HepG2 (cell line): Measurements from ENCODE around the gene EEFSEC. TPM values are rescaled to one million over a fixed set of nuclear protein-coding genes. Genes with fewer than 3 reads are reported as not detected.

Experiments used
- ARID4A ChIP-seq: sonication (generic); formaldehyde crosslinking; IDR thresholded peaks from 2 replicates; pipeline ENCODE4 v1.5.0; 2020; ENCODE audit warnings: mild to moderate bottlenecking, missing genetic modification reagents, borderline replicate concordance
- CBX1 ChIP-seq: IDR thresholded peaks from one replicate; pipeline ENCODE4 v1.6.1; 2016; ENCODE audit warnings: antibody characterized with exemption, low read depth
- DMAP1 ChIP-seq: IDR thresholded peaks from 2 replicates; pipeline ENCODE4 v1.6.1; 2016
- DRAP1 ChIP-seq: IDR thresholded peaks from 2 replicates; pipeline ENCODE4 v1.6.1; 2016; ENCODE audit warnings: missing genetic modification reagents, missing compliant biosample characterization
- E2F5 ChIP-seq: sonication (generic); formaldehyde crosslinking; conservative IDR thresholded peaks from 2 replicates; pipeline ENCODE4 v1.4.0; 2020; ENCODE audit warnings: missing genetic modification reagents
- ELF1 ChIP-seq: sonication (generic); formaldehyde crosslinking; IDR thresholded peaks from 2 replicates; pipeline ENCODE4 v1.4.0; 2020; ENCODE audit warnings: missing genetic modification reagents
- KAT7 ChIP-seq: IDR thresholded peaks from 2 replicates; pipeline ENCODE4 v1.6.1; 2018; ENCODE audit warnings: borderline replicate concordance, missing compliant biosample characterization
- KDM3A ChIP-seq: IDR thresholded peaks from 2 replicates; pipeline ENCODE4 v1.6.1; 2018; ENCODE audit warnings: low read depth, missing compliant biosample characterization
- PPARG ChIP-seq: conservative IDR thresholded peaks from 2 replicates; pipeline ENCODE4 v1.6.1; 2016; ENCODE audit warnings: missing biosample characterization, missing genetic modification reagents
- REL ChIP-seq: sonication (generic); formaldehyde crosslinking; conservative IDR thresholded peaks from 2 replicates; pipeline ENCODE4 v1.8.0; 2022; ENCODE audit warnings: mild to moderate bottlenecking, missing genetic modification reagents, moderate library complexity
- SP2 ChIP-seq: sonication (generic); formaldehyde crosslinking; IDR thresholded peaks from 2 replicates; pipeline ENCODE4 v1.5.1; 2020; ENCODE audit warnings: mild to moderate bottlenecking, missing genetic modification reagents
- THAP9 ChIP-seq: sonication (generic); formaldehyde crosslinking; IDR thresholded peaks from 2 replicates; pipeline ENCODE4; 2020; ENCODE audit warnings: missing genetic modification reagents, mild to moderate bottlenecking, borderline replicate concordance
- ZFP41 ChIP-seq: sonication (generic); formaldehyde crosslinking; IDR thresholded peaks from 2 replicates; pipeline ENCODE4 v1.4.0; 2020; ENCODE audit warnings: mild to moderate bottlenecking, missing genetic modification reagents, borderline replicate concordance
- ZNF230 ChIP-seq: sonication (generic); formaldehyde crosslinking; IDR thresholded peaks from 2 replicates; pipeline ENCODE4 v1.4.0; 2020; ENCODE audit warnings: mild to moderate bottlenecking, missing genetic modification reagents
- ZNF326 ChIP-seq: sonication (generic); formaldehyde crosslinking; IDR thresholded peaks from 2 replicates; pipeline ENCODE4 v1.4.0; 2020; ENCODE audit warnings: missing genetic modification reagents, borderline replicate concordance
- ZNF547 ChIP-seq: sonication (generic); formaldehyde crosslinking; IDR thresholded peaks from 2 replicates; pipeline ENCODE4 v1.5.1; 2020; ENCODE audit warnings: mild to moderate bottlenecking, missing genetic modification reagents
- ZNF687 ChIP-seq: sonication (generic); formaldehyde crosslinking; IDR thresholded peaks from 2 replicates; pipeline ENCODE4 v1.5.1; 2020; ENCODE audit warnings: mild to moderate bottlenecking, missing genetic modification reagents, moderate library complexity
- polyA plus RNA-seq, 8 experiments: library from polyadenylated mRNA; depleted of rRNA in 3 of 8; stranded (reverse) in 7 of 8; unstranded in 1 of 8; fragments of >200 nt; fragmentation: Illumina TruSeq in 4 of 8; extraction: Trizol in 4 of 8; gene quantifications; 2 replicates each; pipeline versions ENCODE4 v1.2.1 to v1.2.3, GENCODE V29; 2011 to 2016; ENCODE audit warnings: low read depth in 4 of 8, missing spikeins in 1 of 8, mixed read lengths in 1 of 8; ENCODE audit not compliant: insufficient read depth in 1 of 8
- total RNA-seq, 5 experiments: library from RNA; depleted of rRNA; stranded (reverse); fragments of >200 nt; fragmentation: Illumina TruSeq; extraction: Trizol; gene quantifications; 2 replicates each; pipeline ENCODE4 v1.2.3, GENCODE V29; 2016; ENCODE audit warnings: low read depth in 1 of 5

Gene EEFSEC
- total and polyA plus RNA-seq, 2 of the 13 experiments (the other 11 are each of a cell fraction or from before 2014, with no cell fraction given) = 6.4 to 24.2 TPM

- TF ChIP-seq ARID4A (CRISPR knock-in tag) (peak; percentile 29; the same call in 1 of the 2 replicates), REL (CRISPR knock-in tag) (no peak), ZNF326 (CRISPR knock-in tag) (no peak), KDM3A (CRISPR knock-in tag) (no peak), DRAP1 (CRISPR knock-in tag) (peak; percentile 25; the same call in 1 of the 2 replicates), E2F5 (CRISPR knock-in tag) (no peak), CBX1 (no peak), PPARG (peak; percentile 98), THAP9 (CRISPR knock-in tag) (no peak), ELF1 (CRISPR knock-in tag) (no peak), DMAP1 (peak; percentile 43; the same call in 1 of the 2 replicates), ZFP41 (CRISPR knock-in tag) (no peak), ZNF230 (CRISPR knock-in tag) (no peak), KAT7 (CRISPR knock-in tag) (no peak), ZNF687 (CRISPR knock-in tag) (peak; percentile 91), ZNF547 (CRISPR knock-in tag) (no peak), SP2 (CRISPR knock-in tag) (no peak)
These were observed 232.0 kb downstream of the EEFSEC start (continued) for GRCh38 chr3:128385080-128385832.
